Heart right ventricle (tissue), 16 donors: ENCODE measurements around the gene GPR137B. TPM values are rescaled to one million over a fixed set of nuclear protein-coding genes. Genes with fewer than 3 reads are reported as not detected.

Experiments
- ATAC-seq, 8 donors: fragments of 200-7000 bp; cut with Tn5 transposase; one replicate each; pipeline ENCODE4 v1.9.1; 2020; ENCODE audit warnings: mild to moderate bottlenecking in 8 of 8, moderate library complexity in 8 of 8, moderate number of reproducible peaks in 1 of 8
- DNase-seq, 2 donors: peaks; one replicate each; pipeline ENCODE4 v3.0.0-alpha.2; 2020
- H3K27ac ChIP-seq, 10 donors: fragments of 200-600 bp; sonication (generic) in 2 of 10; one replicate each; pipeline versions ENCODE4 v1.5.0 to v1.8.0; 2020 to 2022; ENCODE audit warnings: mild to moderate bottlenecking in 3 of 10
- H3K27me3 ChIP-seq, 7 donors: fragments of 200-600 bp; one replicate each; pipeline ENCODE4 v1.8.0; 2021 to 2022; ENCODE audit warnings: mild to moderate bottlenecking in 2 of 7
- H3K36me3 ChIP-seq, 9 donors: fragments of 200-600 bp; sonication (generic) in 1 of 9; one replicate each; pipeline versions ENCODE4 v1.5.0 to v1.8.0; 2020 to 2022; ENCODE audit warnings: mild to moderate bottlenecking in 2 of 9
- H3K4me1 ChIP-seq, 9 donors: fragments of 200-600 bp; sonication (generic) in 1 of 9; one replicate each; pipeline versions ENCODE4 v1.5.0 to v1.8.0; 2020 to 2022; ENCODE audit warnings: mild to moderate bottlenecking in 4 of 9
- H3K4me3 ChIP-seq, 10 donors: fragments of 200-600 bp; sonication (generic) in 2 of 10; one replicate each; pipeline versions ENCODE4 v1.5.0 to v1.8.0; 2020 to 2022; ENCODE audit warnings: mild to moderate bottlenecking in 7 of 10, moderate library complexity in 2 of 10
- H3K9me3 ChIP-seq, 11 donors: fragments of 200-600 bp in 10 of 11; sonication (generic) in 2 of 11; one replicate each; pipeline versions ENCODE4 v1.5.0 to v1.8.0; 2013 to 2022; ENCODE audit warnings: mild to moderate bottlenecking in 2 of 11, control low read depth in 1 of 11, moderate library complexity in 1 of 11
- WGBS, 2 donors: extraction: QIAGEN DNeasy Blood & Tissue Kit; methylation state at CpG; one replicate each; pipeline ENCODE4 v1.1.7; 2013; ENCODE audit warnings: inconsistent platforms in 1 of 2; 5-methylcytosine and 5-hydroxymethylcytosine counted together
- intact Hi-C, 10 donors: fragments of 100-400 bp; cut with DNase I; formaldehyde crosslinking; loops; one replicate each; pipeline versions ENCODE4 v1.11.1 to v1.14.2; 2022
- polyA plus RNA-seq, 2 donors: library from polyadenylated mRNA; stranded (reverse); fragments of 200-250 nt; gene quantifications; one replicate each; pipeline ENCODE4 v1.2.3, GENCODE V29; 2013
- total RNA-seq, 10 donors: library from RNA; stranded (reverse); fragmentation: NEBNext Ultra II Directional in 3 of 10; extraction: Animal tissue kit (Norgen Biotek cat#: 25700) in 3 of 10; gene quantifications; one replicate each; pipeline versions ENCODE4 v1.2.1 to v1.2.4, GENCODE V29; 2021 to 2023
- TF ChIP-seq, protein P1 (sequence below), 9 donors: fragments of 200-600 bp; sonication (generic) in 2 of 9; IDR thresholded peaks; one replicate each; pipeline versions ENCODE4 v1.5.0 to v1.8.0; 2021 to 2022; ENCODE audit warnings: antibody characterized with exemption in 9 of 9, mild to moderate bottlenecking in 5 of 9, moderate library complexity in 1 of 9
- donor health status: Arrhythmogenic right ventricular cardiomyopathy.
- donor health status: ischemic (EF 13 %, LVEDD 7.1; RV severe dilation, severe dysfunction).
- donor health status: healthy with polysubstance abuse.
- donor health status: DM: no; HTN: yes; CAD: no.
- donor health status: DM: no; HTN: no; CAD: no.
- donor health status: ischemic (EF 25% LVEDD 6.9; RV normal size, moderate dysfunction).
- donor health status: ischemic (EF 25% LVEDD 5.7; RV mildly dilated, moderate dysfunction).
- donor health status: healthy.
- donor health status: DM: yes; HTN: yes; CAD: no.
- donor health status: Ischemic cardiomyopathy.
- donor health status: ischemic (EF 35%, LVEDD 5.7; RV mildly dilated, moderate dysfunction).
- donor health status: nonischemic (EF 11% LVEDD 7.7; RV severe dilation, severe dysfunction).
- donor health status: DM: yes; HTN: yes; CAD: no.
- donor health status: PGD.
- donor health status: ischemic (EF 29% LVEDD 5.4; RV normal size, mild dysfunction).
- donor health status: nonischemic (EF 23%, LVEDD 6.1; RV moderate dilation, normal function).

GPR137B gene
- total and polyA plus RNA-seq, 12 donors = 10.6 to 51.4 (median 32.7) TPM

DNA sequence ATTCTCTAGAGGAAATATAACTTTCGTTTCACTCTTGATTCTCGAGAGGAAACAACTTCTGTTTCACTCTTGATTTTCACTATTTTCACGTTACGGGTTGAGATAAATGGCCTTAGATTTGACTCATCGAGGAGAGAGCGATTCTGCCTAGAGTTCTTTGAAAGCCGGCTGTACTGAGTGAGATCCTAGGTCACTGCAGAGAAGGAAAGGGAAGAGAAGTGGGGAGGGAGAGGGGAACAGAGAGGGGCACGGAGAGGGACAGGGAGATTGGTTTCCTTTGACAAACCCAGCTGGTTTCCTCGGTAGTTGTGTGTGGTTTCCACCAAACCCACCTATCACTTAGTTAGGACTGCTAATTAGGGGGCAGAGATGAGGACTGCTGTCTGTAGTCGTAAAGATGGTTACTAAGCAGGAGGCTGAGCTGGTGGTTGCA, 21.6 kb upstream of the GPR137B start:
- Histone ChIP-seq H3K4me3 (peak overlapping the region in 3 of 10 donors; percentile 8 to 27 (median 14)), H3K36me3 (no peaks in the 10 kb centered on the region), H3K9me3 (no peaks in the 10 kb centered on the region), H3K27me3 (no peaks in the 10 kb centered on the region), H3K27ac (no peak overlapping the region), H3K4me1 (peaks cover 0 to 12% (median 0%) of the 10 kb centered on the region in 9 donors)
- ATAC-seq = no peak
- 46 to 56% methylated on average over 10 of the region's 10 CpGs for WGBS, 2 donors
- TF ChIP-seq, protein P1, sequence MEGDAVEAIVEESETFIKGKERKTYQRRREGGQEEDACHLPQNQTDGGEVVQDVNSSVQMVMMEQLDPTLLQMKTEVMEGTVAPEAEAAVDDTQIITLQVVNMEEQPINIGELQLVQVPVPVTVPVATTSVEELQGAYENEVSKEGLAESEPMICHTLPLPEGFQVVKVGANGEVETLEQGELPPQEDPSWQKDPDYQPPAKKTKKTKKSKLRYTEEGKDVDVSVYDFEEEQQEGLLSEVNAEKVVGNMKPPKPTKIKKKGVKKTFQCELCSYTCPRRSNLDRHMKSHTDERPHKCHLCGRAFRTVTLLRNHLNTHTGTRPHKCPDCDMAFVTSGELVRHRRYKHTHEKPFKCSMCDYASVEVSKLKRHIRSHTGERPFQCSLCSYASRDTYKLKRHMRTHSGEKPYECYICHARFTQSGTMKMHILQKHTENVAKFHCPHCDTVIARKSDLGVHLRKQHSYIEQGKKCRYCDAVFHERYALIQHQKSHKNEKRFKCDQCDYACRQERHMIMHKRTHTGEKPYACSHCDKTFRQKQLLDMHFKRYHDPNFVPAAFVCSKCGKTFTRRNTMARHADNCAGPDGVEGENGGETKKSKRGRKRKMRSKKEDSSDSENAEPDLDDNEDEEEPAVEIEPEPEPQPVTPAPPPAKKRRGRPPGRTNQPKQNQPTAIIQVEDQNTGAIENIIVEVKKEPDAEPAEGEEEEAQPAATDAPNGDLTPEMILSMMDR (IDR thresholded peaks at IDR 0.05) = no peak
- intact Hi-C loops = no loop called here
- DNase-seq = no peak

GRCh38 chr1:236122176-236122575, 20.2 kb upstream of the GPR137B start:
- TF ChIP-seq, protein P1 (IDR thresholded peaks at IDR 0.05) = no peak
- Histone ChIP-seq H3K9me3 (no peaks in the 10 kb centered on the region), H3K4me1 (peaks cover 0 to 12% (median 0%) of the 10 kb centered on the region in 9 donors), H3K27me3 (no peaks in the 10 kb centered on the region), H3K27ac (no peak overlapping the region), H3K4me3 (no peak overlapping the region), H3K36me3 (no peaks in the 10 kb centered on the region)
- DNase-seq = no peak
- intact Hi-C loops = no loop called here
- no peak for ATAC-seq
- 94% methylated on average over 7 of the region's 7 CpGs for WGBS, 2 donors

DNA sequence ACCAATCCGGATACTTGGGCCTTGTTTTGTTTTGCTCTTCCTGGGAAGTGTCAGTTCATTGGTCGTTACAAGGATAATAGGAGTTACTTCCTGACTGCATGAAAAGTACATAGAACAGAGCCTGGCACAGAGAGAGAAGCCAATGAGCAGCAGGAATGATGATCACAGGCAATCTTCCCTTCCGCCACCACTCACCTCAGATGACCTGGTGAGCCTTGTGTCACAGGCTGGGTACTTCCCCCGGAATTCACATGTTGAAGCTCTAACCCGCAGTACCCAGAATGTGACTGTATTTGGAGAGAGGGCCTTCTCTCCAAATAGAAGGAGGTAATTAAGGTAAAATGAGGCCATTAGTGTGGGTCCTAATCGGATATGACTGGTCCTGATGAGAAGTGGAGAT, 18.8 kb upstream of the GPR137B start:
- intact Hi-C loops = no loop called here
- Histone ChIP-seq H3K36me3 (no peaks in the 10 kb centered on the region), H3K4me1 (peaks cover 0 to 12% (median 0%) of the 10 kb centered on the region in 9 donors), H3K27me3 (no peaks in the 10 kb centered on the region), H3K27ac (no peak overlapping the region), H3K4me3 (no peak overlapping the region), H3K9me3 (no peaks in the 10 kb centered on the region)
- ATAC-seq = no peak
- TF ChIP-seq, protein P1 (IDR thresholded peaks at IDR 0.05) = no peak
- DNase-seq = no peak
- 81 to 87% methylated on average over 6 of the region's 6 CpGs for WGBS, 2 donors

- Histone ChIP-seq H3K9me3 (no peaks in the 10 kb centered on the region), H3K36me3 (no peaks in the 10 kb centered on the region), H3K4me1 (peaks cover 0 to 12% (median 0%) of the 10 kb centered on the region in 9 donors), H3K27me3 (no peaks in the 10 kb centered on the region), H3K4me3 (no peak overlapping the region), H3K27ac (no peak overlapping the region)
- ATAC-seq (no peak), DNase-seq (no peak)
- intact Hi-C loops = no loop called here
- 57 to 69% methylated on average over 2 of the region's 2 CpGs for WGBS, 2 donors
- TF ChIP-seq, protein P1 (IDR thresholded peaks at IDR 0.05) = no peak
These were observed 17.4 kb upstream of the GPR137B start for GRCh38 chr1:236124965-236125364.
